PC-9 (cell line): Measurements from ENCODE around the gene UBLCP1. TPM values are rescaled to one million over a fixed set of nuclear protein-coding genes. Genes with fewer than 3 reads are reported as not detected.
"Not testable (repeated sequence)": the region's sequence is repeated elsewhere in the genome, so short reads cannot be mapped to it uniquely, and the experiment has no call there.

Experiments
- BruUV-seq: library from RNA; stranded (reverse); fragments of 400-500 nt; replicated peaks from 2 replicates; lab custom pipeline; 2021; lab: Mats Ljungman, UMichigan
- CTCF ChIA-PET: fragments of 300-600 bp; sonication (Branson Sonifier 250); formaldehyde crosslinking; loops from one replicate; lab custom pipeline; 2022; ENCODE audit warnings: antibody characterized with exemption; lab: Charles Lee
- POLR2A ChIA-PET: fragments of 300-600 bp; sonication (Branson Sonifier 250); formaldehyde crosslinking; loops from one replicate; lab custom pipeline; 2022; ENCODE audit warnings: antibody characterized with exemption; ENCODE audit not compliant: unreplicated experiment; lab: Charles Lee
- DNase-seq, 2 experiments: peaks; one replicate each; pipeline versions ENCODE4 v3.0.0 to v3.0.0-alpha.2; 2015 to 2022; ENCODE audit warnings: mixed read lengths in 1 of 2
- H2AFZ ChIP-seq: fragments of 200-600 bp; sonication (generic); 2 replicates; pipeline ENCODE4 v1.8.1; 2017; ENCODE audit warnings: antibody characterized with exemption
- H3F3A ChIP-seq: fragments of 200-600 bp; sonication (generic); 2 replicates; pipeline ENCODE4 v1.8.1; 2017; ENCODE audit warnings: antibody characterized with exemption, mild to moderate bottlenecking, low read depth; ENCODE audit not compliant: insufficient read depth
- H3K27ac ChIP-seq: fragments of 200-600 bp; sonication (generic); 2 replicates; pipeline ENCODE4 v1.6.1; 2016; ENCODE audit warnings: mixed run types
- H3K27me3 ChIP-seq: fragments of 200-600 bp; sonication (generic); 2 replicates; pipeline ENCODE4 v1.6.1; 2016; ENCODE audit warnings: low read depth, mixed run types; ENCODE audit not compliant: insufficient read depth
- H3K36me3 ChIP-seq: fragments of 200-600 bp; sonication (generic); 2 replicates; pipeline ENCODE4 v1.6.1; 2016; ENCODE audit warnings: low read depth, mixed run types
- H3K4me1 ChIP-seq: fragments of 200-600 bp; sonication (generic); replicated peaks from 2 replicates; pipeline ENCODE4 v1.6.1; 2016; ENCODE audit warnings: mixed run types; ENCODE audit not compliant: insufficient read depth
- H3K4me2 ChIP-seq: fragments of 200-600 bp; sonication (generic); 2 replicates; pipeline ENCODE4 v1.6.1; 2017; ENCODE audit warnings: mixed run types
- H3K4me3 ChIP-seq: fragments of 200-600 bp; sonication (generic); 2 replicates; pipeline ENCODE4 v1.6.1; 2016; ENCODE audit warnings: mixed run types
- H3K79me2 ChIP-seq: fragments of 200-600 bp; sonication (generic); 2 replicates; pipeline ENCODE4 v1.6.1; 2017; ENCODE audit warnings: low read depth, mixed run types
- H3K9me2 ChIP-seq: fragments of 200-600 bp; sonication (generic); 2 replicates; pipeline ENCODE4 v1.8.1; 2017; ENCODE audit warnings: mild to moderate bottlenecking; ENCODE audit not compliant: insufficient read depth
- H3K9me3 ChIP-seq: fragments of 200-600 bp; sonication (generic); 2 replicates; pipeline ENCODE4 v1.8.1; 2016; ENCODE audit warnings: low read depth; ENCODE audit not compliant: insufficient read depth
- H4K20me1 ChIP-seq: fragments of 200-600 bp; sonication (generic); 2 replicates; pipeline ENCODE4 v1.8.1; 2017; ENCODE audit not compliant: insufficient read depth
- CTCF ChIP-seq: fragments of 200-600 bp; sonication (generic); conservative IDR thresholded peaks from 2 replicates; pipeline ENCODE4 v1.6.1; 2017; ENCODE audit warnings: mixed run types, antibody characterized with exemption, mild to moderate bottlenecking, moderate library complexity
- EZH2 ChIP-seq: fragments of 200-600 bp; sonication (generic); IDR thresholded peaks from 2 replicates; pipeline ENCODE4 v1.8.0; 2017; ENCODE audit warnings: antibody characterized with exemption, low read depth
- intact Hi-C: fragments of 100-400 bp; cut with micrococcal nuclease; formaldehyde crosslinking; loops from one replicate; pipeline ENCODE4 v1.10.0; 2022; ENCODE audit not compliant: unreplicated experiment
- total RNA-seq: library from RNA; stranded (reverse); gene quantifications from 2 replicates; pipeline ENCODE4 v1.2.3, GENCODE V29; 2021

Gene UBLCP1
- total RNA-seq, 1 experiment from 2014 or later: 27.8 TPM

- POLR2A ChIA-PET: no interaction called here
- Histone ChIP-seq H3K36me3 (no peaks in the 10 kb centered on the region), H3K27me3 (no peaks in the 10 kb centered on the region), H3K4me1 (peaks cover 8% of the 10 kb centered on the region; the same call in 1 of the 2 replicates), H3K9me3 (no peaks in the 10 kb centered on the region), H3K4me3 (no peak overlapping the region), H3F3A (peaks cover 6% of the 10 kb centered on the region; the same call in 1 of the 2 replicates), H3K4me2 (no peak overlapping the region), H4K20me1 (no peaks in the 10 kb centered on the region), H3K27ac (no peak overlapping the region), H2AFZ (no peak overlapping the region), H3K9me2 (no peaks in the 10 kb centered on the region), H3K79me2 (no peaks in the 10 kb centered on the region)
- intact Hi-C loops: no loop called here
- no peak for DNase-seq
- BruUV-seq: no TSS peak
- no peak for TF ChIP-seq EZH2
- TF ChIP-seq CTCF: 0 out of 2 replicates have a peak, but pooled peaks have one; percentile 29
- CTCF ChIA-PET: no interaction called here
These were observed 5.3 kb upstream of the UBLCP1 start for GRCh38 chr5:159257629-159258283.

- no TSS peak for BruUV-seq
- H3F3A ChIP-seq: peaks cover 6% of the 10 kb centered on the region; the same call in 1 of the 2 replicates
- no peaks in the 10 kb centered on the region for H3K9me3 ChIP-seq
- H2AFZ ChIP-seq: no peak overlapping the region
- no peaks in the 10 kb centered on the region for H3K9me2 ChIP-seq
- H4K20me1 ChIP-seq: no peaks in the 10 kb centered on the region
- ChIA-PET CTCF (no interaction called here), POLR2A (no interaction called here)
- H3K4me1 ChIP-seq: peaks cover 8% of the 10 kb centered on the region; the same call in 1 of the 2 replicates
- H3K27ac ChIP-seq: no peak overlapping the region
- intact Hi-C loops: no loop called here
- TF ChIP-seq CTCF (0 out of 2 replicates have a peak, but pooled peaks have one; percentile 13), EZH2 (no peak)
- DNase-seq: no peak
- peaks cover 2% of the 10 kb centered on the region for H3K79me2 ChIP-seq
- H3K36me3 ChIP-seq: no peaks in the 10 kb centered on the region
- H3K4me2 ChIP-seq: no peak overlapping the region
- no peak overlapping the region for H3K4me3 ChIP-seq
- no peaks in the 10 kb centered on the region for H3K27me3 ChIP-seq
These were observed 4.7 kb upstream of the UBLCP1 start for GRCh38 chr5:159258361-159258760.

- intact Hi-C loops, DNase-seq, BruUV-seq, CTCF ChIA-PET, H4K20me1 ChIP-seq, H3F3A ChIP-seq, H3K36me3 ChIP-seq, H2AFZ ChIP-seq, H3K27ac ChIP-seq, H3K9me3 ChIP-seq, H3K4me2 ChIP-seq, H3K4me3 ChIP-seq, H3K9me2 ChIP-seq, H3K27me3 ChIP-seq: not testable (repeated sequence)
- POLR2A ChIA-PET: interaction anchor here (0.6 kb wide), 1 partner anchor 149 kb away, joined by 5 read pairs; no protein-coding TSS in a partner anchor
- peaks cover 19% of the 10 kb centered on the region for H3K4me1 ChIP-seq
- peaks cover 21% of the 10 kb centered on the region for H3K79me2 ChIP-seq
These were observed 2.9 kb upstream of the UBLCP1 start for GRCh38 chr5:159260212-159260611.
